Measurements from ENCODE around the gene HK1.

Gene HK1

GRCh38 chr10:69361303-69361614 lies 83.0 kb downstream of the HK1 start:
- Mint-ChIP-seq H3K4me1 (peaks cover 56% of the 10 kb centered on the region), H3K27ac (no peak overlapping the region), H3K4me3 (no peak overlapping the region), H3K36me3 (ENCODE audit: low read depth) (peaks cover 10% of the 10 kb centered on the region), H3K27me3 (ENCODE audit: low read depth) (no peaks in the 10 kb centered on the region), H3K9me3 (no peaks in the 10 kb centered on the region)
- TF ChIP-seq CTCF (IDR thresholded peaks at IDR 0.05; ENCODE audit: unreplicated experiment in 3 of 3), result no peak

- H3K9me3 Mint-ChIP-seq, result no peaks in the 10 kb centered on the region
- no peaks in the 10 kb centered on the region for H3K27me3 Mint-ChIP-seq (ENCODE audit: low read depth)
- peaks cover 10% of the 10 kb centered on the region for H3K36me3 Mint-ChIP-seq (ENCODE audit: low read depth)
- no peak overlapping the region for H3K4me3 Mint-ChIP-seq
- peak overlapping the region in 1 of 3 experiments; percentile 73 for H3K27ac Mint-ChIP-seq
- H3K4me1 Mint-ChIP-seq, result peaks cover 58% of the 10 kb centered on the region
- TF ChIP-seq CTCF (IDR thresholded peaks at IDR 0.05; ENCODE audit: unreplicated experiment in 3 of 3), result no peak
These were observed 84.2 kb downstream of the HK1 start for GRCh38 chr10:69362471-69362954.

GRCh38 chr10:69363666-69364065 lies 85.4 kb downstream of the HK1 start:
- peaks cover 56% of the 10 kb centered on the region for H3K4me1 Mint-ChIP-seq
- H3K4me3 Mint-ChIP-seq, result no peak overlapping the region
- H3K27me3 Mint-ChIP-seq (ENCODE audit: low read depth), result no peaks in the 10 kb centered on the region
- peaks cover 10% of the 10 kb centered on the region for H3K36me3 Mint-ChIP-seq (ENCODE audit: low read depth)
- no peak for TF ChIP-seq CTCF (IDR thresholded peaks at IDR 0.05; ENCODE audit: unreplicated experiment in 3 of 3)
- peak overlapping the region in 2 of 3 experiments; percentile 51 to 73 for H3K27ac Mint-ChIP-seq
- no peaks in the 10 kb centered on the region for H3K9me3 Mint-ChIP-seq

GRCh38 chr10:69364232-69364940 lies 86.1 kb downstream of the HK1 start:
- H3K4me1 Mint-ChIP-seq, result peaks cover 49% of the 10 kb centered on the region
- no peaks in the 10 kb centered on the region for H3K9me3 Mint-ChIP-seq
- H3K36me3 Mint-ChIP-seq (ENCODE audit: low read depth), result peaks cover 14% of the 10 kb centered on the region
- TF ChIP-seq CTCF (IDR thresholded peaks at IDR 0.05; ENCODE audit: unreplicated experiment in 3 of 3), result no peak
- peak overlapping the region in 1 of 3 experiments; percentile 30 for H3K4me3 Mint-ChIP-seq
- H3K27ac Mint-ChIP-seq, result peak overlapping the region; percentile 51 to 73 (median 65)
- no peaks in the 10 kb centered on the region for H3K27me3 Mint-ChIP-seq (ENCODE audit: low read depth)

- no peaks in the 10 kb centered on the region for H3K9me3 Mint-ChIP-seq
- H3K27ac Mint-ChIP-seq, result peak overlapping the region in 2 of 3 experiments; percentile 48 to 51
- H3K27me3 Mint-ChIP-seq (ENCODE audit: low read depth), result no peaks in the 10 kb centered on the region
- H3K36me3 Mint-ChIP-seq (ENCODE audit: low read depth), result peaks cover 31% of the 10 kb centered on the region
- no peak overlapping the region for H3K4me3 Mint-ChIP-seq
- no peak for TF ChIP-seq CTCF (IDR thresholded peaks at IDR 0.05; ENCODE audit: unreplicated experiment in 3 of 3)
- peaks cover 32% of the 10 kb centered on the region for H3K4me1 Mint-ChIP-seq
These were observed 88.4 kb downstream of the HK1 start for GRCh38 chr10:69366738-69367137.

- H3K4me1 Mint-ChIP-seq, result peaks cover 31% of the 10 kb centered on the region
- H3K4me3 Mint-ChIP-seq, result no peak overlapping the region
These were observed 89.2 kb downstream of the HK1 start for GRCh38 chr10:69367469-69367868.

More at GRCh38 chr10:69367469-69367868, 89.2 kb downstream of the HK1 start:
- no peak for TF ChIP-seq CTCF (IDR thresholded peaks at IDR 0.05; ENCODE audit: unreplicated experiment in 3 of 3)
- Mint-ChIP-seq H3K27ac (peak overlapping the region in 2 of 3 experiments; percentile 40 to 78), H3K27me3 (ENCODE audit: low read depth) (no peaks in the 10 kb centered on the region), H3K9me3 (no peaks in the 10 kb centered on the region), H3K36me3 (ENCODE audit: low read depth) (peaks cover 37% of the 10 kb centered on the region)

All from nephron (organoid).